EL (cell line): ENCODE data around the gene KISS1.

ENCODE experiments used
- DNase-seq: peaks from one replicate; pipeline ENCODE4 v3.0.0-alpha.2; 2016

KISS1 gene

DNA sequence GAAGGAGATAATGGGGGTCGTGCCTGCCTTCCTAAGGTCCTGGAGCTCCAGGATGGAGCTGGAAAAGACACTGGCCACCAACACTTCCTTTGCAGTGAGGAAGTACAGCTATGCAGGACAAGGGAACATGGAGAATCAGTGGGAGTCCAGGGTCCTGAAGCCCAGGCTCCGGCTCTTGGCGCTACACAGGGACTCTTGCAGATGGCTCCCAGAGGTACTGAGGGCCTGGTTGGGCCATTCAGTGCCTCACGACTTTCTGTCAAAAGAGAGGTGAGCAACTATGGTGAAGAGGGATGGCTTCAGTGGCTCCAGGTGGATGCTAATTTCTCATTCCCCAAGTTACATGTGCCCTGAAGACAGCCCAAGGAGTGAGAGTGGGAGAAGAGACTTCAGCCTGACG is 42.6 kb downstream of the KISS1 start:
- no peak for DNase-seq

DNA sequence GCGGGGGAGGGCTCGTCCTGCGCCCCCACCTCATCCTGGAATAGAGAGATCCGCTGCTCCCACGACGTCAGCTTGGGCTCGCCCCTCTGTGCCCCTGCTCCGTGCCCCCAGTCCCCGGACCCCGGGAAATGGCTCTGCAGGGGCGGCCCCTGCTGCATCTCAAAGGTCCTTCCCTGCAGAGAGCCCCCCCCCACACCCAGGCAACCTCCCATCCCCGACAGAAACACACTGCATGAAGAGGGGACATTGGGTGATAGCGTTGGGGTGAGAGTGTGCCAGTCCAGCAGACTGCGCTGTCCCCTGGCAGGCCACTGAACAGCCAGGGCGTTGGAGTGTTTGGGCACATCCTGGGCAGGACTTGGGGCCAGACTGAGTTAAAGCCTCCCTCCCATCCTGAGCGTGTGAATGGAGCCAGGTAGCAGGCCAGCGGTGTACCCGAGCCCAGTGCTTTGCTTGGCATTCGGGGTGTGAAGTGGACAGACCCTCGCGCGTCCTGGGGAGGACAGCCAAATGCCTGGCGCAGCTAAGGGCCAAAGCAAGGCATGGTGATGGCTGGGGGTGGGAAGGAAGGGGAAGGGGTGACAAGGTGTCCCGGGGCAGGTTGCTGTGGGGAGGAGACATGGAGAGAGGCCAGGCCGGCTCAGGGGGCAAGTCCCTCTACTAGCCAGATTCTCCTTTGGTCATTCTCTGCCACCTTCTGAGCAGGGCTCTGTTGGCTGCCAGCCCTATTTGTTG is 43.8 kb downstream of the KISS1 start:
- DNase-seq: no peak

DNA sequence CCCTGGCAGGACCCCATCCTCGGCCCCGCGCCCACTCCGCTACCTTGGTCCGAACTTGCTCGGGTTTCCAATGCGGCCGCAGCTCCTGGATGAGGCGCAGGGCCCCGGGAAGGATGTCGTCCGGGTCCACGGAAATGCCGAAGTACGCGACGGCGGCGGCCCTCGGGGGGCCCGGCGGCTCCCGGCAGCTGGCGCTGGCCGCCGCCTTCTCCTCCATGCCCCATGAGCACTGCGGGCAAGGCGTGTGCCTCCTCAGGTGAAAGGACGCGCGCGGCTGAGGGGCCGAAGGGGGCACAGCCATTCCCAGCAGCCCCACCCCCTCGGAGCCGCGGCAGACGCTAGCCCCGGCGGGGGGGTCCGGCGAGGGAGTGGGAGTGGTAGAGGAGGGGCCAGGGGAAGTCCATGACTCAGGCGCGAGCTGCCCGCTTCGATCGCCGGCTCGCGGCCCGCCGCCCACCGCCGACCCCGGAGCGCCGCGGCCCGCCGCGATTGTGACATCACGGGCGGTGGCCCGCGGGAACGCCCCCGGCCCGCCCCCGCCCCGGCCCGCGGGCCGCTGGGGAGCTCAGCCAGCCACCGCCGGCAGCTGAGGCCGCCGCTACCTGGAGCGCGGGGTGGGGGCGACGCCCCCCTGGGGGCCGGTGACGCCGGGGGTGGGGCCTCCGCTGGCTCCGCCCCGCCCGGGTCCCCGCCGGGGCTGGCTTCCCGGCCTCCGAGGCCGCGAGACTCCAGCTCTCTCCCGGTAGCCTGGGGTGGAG is 44.6 kb downstream of the KISS1 start, which contains the start of gene ETNK2:
Gene ETNK2, minus strand, starts transcription at position 493 of the 758 bp plus-strand sequence. Its CDS starts 192 bp downstream, at position 301.
- peak; percentile 59 for DNase-seq

DNA sequence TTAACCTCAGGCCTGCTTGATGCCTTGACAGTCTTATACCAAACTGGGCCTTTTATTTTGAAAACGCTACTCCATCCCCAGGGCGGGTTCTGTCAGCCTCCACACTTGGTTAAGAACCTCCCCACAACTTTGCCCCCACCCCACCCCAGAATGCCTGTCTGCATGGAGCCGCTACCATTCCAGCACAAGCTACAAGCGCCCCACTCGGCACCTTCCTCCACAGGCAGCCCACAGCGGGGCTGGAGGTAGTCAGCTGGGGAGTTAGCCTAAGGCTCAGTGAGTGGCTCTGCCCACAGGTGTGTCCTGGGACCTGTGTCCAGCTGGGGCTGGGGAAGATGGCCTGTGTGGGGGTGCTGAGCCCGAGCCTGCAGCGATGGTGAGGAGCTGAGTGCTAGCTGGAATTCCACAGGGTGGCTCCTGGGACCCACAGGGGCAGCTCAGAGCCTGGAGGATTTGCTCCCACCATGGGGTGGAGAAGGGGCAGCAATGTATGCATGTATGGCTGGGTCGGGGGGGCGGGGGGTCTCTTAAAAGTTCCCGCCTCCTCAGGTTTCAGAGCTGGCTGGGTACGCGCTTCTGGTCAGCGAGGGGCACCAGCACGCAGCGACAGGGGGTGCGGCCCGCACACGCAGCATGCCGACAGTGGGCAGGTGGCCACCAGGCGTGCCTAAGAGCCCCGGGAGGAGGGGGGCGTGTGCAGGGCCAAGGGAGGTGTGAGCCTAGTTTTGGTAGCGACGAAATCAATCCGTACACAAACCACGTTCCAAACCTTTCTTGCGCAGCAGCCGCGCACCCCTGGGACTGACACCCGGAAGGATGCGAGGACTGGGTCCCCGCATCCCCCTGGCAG is 45.4 kb downstream of the KISS1 start:
- no peak for DNase-seq

DNA sequence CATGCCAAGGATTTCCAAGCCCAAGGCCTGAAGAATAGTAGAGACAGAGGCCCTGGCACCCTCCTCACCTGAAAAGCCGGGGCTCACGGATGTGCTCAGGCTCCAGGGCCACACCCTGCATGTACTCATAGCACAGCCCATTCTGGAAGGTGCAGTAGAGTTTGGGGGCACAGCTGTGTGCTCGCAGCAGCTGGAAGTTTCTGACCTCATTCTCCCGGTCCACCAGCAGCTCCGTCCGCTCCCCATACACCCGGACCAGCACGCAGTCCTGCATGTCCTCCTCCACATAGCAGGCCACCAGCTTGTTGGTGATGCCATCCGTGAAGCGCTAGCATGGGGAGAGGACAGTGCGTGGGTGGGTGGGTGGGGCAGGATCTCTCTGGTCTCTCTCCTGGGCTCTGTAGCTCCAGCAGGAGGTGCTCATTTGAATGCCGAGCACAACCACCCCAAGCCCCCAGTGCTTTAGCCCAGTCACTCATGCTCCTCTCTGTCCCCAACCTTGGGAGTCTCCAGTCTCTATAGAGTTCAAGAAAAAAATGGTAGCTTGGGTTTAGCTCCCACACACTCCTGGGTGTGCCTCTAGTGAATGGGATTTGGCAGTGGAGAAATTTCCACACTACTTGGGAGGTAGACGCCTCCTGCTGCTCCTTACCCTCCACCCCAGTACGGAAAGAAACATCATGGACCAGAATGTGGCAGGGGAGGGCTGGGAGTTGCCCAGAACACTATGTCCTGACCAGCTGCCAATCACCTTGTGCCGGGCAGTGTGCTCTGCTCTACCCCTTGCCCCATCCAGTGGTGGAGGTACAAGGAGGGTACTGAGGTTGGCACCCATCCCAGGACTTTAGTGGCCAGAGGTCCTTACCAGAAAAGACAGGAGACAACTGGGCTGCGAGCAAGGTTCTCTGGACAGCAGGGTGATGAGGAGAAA is 46.4 kb downstream of the KISS1 start:
- no peak for DNase-seq

DNA sequence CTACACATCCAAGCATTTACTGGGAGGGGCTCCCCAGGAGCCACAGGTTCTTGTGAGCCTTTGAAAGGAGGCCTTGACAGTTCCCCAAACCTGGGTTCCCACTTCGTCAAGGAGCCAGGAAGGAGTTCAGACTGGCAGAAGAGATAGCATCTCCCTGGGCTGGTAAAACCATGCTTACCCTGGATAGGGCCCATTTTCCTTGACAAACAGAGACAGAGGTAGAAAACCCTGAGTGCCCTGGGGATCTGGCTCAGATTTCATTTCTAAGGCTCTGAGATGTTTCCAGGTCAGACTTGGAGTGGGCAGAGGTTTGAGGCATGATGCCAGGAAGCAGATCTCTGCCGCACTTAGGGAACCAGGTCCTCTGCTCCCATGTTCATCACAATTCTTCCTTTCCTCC is 47.2 kb downstream of the KISS1 start:
- no peak for DNase-seq

DNA sequence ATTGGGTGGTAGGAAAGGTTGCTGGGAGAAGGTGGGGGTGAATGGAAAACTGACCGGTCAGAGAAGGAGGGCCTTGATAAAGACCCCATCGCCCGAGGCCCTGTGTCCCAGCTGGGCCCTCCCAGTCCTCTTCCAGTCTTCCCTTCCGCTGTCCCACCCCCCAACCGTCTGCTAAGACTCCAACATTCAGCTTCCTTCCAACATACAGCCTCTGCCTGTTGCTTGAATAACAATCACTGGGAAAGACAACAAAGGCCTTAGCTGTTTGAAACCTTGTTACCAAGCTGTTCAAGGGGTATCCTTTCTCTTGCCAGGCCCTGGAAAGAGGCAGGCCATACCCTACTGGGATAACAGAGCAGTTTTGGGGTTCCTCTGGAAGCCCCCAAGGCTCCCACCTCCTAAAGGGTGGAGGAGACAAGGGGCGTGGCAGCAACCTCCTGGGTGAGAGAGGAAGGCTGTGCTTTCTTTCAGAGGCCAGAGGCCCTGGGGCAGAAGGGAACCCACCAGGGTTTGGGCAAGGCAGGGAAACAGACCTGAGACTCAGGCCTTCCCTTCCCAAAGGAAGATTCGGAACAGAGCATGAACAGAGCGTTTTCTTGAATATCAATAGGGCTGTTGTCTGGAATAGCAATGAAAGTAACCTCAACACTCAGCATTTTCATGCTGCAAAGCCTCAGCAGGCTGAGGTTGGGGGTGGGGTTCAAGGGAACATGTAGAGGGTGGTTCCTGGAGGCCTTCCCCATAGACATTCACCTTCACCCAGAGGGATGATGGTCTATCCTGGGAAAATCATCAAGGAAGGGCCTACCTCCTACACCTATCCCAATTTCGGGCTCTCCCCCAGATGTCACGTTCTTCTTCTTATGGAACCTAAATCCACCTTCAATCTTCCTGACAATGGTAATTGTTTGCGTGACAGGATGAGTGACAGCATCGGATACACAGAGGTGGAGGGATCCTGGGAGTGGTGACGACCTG is 48.6 kb downstream of the KISS1 start:
- DNase-seq: no peak

DNA sequence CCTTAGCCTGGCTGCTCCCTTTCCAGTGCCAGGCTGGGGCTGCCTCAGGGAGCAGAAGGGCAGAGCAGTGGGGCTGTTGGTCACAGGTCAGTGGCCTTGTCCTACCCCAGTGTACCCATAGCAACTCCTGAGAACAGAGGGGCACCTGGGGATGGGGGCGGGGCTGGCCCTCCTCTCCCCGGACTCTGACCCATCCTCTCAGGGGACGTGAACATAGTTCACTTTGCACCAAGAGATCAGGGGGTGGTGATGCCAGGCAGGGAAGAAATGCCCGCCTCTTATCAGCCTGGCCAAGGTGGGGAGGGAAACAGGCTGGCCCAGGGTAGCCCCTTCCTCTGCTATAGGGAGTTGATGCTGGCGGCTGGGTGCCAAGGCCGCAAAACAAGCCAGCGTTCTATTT is 49.3 kb downstream of the KISS1 start:
- no peak for DNase-seq

DNA sequence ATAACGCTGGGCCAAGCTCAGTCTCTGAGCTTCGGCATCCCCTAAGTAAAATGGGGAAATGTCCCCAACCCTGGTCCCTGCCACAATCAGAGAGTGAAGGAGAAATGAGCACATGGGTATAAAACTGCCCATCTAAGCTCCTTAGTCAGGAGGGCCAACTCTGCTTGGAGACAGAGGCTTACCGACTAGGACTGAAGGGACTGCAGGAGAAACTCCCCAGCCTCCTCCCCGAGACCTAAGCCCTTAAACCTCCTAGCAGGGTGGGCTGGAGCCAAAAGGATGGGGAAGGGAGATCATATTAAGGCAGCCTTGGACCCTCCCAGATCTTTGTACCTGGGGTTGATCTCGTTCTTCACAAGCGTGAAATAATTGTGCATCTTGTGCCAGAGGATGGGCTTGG is 50.0 kb downstream of the KISS1 start:
- DNase-seq: no peak

DNA sequence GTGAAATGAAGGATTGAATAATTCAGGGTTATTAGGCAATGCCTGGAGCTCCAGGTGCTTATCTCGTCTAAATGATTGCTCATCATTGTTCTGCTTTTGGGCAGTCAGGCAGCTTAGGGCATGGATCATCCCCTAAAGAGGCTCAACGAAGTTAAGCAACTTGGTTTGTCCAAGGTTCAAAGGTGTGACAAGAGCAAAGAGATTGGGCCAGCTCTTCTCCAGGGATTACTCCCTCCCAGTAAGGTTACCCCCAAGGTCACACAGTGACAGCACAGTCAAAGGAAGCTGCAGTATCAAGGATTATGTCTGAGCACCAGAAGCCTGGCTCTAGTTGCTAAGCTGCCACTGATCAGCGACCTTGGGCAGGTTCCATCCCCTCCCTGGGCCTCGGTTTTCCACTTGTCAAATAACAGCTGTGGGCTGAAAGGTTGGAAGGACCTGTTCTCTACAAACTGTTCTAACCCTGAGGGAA is 51.2 kb downstream of the KISS1 start:
- DNase-seq: no peak

DNA sequence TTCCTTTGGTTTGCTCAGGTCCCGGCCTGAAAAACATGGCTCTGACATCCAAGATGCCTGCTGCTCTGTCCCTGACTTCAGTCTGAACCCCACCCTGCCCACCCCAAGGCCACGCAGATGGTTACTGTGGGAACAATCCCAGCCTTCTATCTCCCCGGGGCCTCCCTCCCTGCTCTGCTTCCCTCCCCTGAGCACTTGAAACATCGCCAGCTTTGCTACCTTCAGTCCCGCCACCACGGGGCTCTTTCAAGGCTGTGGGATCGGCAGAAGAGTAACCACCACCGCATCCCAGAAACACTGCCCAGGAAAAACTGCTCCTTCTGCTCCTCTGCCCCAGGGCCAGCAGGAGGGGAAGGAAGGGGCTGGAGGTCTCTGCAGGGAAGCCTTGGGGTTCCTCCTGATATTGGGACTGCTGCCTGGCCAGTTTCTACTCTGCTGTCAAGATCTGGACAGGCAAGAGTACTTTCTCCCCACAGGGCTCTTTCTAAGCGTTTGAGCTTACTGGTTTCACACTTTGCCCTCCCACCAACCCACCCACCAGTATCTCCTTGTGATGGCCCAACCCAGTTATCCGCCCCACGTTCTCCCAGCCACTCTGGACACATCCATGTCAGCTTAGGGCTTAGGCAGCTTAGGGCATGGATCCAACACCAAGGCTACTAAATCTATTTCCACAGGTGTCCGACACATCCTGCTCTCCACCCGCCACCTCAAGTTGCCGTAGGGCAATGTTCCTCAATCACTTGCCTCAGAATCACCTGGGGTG is 52.8 kb downstream of the KISS1 start:
- no peak for DNase-seq

DNA sequence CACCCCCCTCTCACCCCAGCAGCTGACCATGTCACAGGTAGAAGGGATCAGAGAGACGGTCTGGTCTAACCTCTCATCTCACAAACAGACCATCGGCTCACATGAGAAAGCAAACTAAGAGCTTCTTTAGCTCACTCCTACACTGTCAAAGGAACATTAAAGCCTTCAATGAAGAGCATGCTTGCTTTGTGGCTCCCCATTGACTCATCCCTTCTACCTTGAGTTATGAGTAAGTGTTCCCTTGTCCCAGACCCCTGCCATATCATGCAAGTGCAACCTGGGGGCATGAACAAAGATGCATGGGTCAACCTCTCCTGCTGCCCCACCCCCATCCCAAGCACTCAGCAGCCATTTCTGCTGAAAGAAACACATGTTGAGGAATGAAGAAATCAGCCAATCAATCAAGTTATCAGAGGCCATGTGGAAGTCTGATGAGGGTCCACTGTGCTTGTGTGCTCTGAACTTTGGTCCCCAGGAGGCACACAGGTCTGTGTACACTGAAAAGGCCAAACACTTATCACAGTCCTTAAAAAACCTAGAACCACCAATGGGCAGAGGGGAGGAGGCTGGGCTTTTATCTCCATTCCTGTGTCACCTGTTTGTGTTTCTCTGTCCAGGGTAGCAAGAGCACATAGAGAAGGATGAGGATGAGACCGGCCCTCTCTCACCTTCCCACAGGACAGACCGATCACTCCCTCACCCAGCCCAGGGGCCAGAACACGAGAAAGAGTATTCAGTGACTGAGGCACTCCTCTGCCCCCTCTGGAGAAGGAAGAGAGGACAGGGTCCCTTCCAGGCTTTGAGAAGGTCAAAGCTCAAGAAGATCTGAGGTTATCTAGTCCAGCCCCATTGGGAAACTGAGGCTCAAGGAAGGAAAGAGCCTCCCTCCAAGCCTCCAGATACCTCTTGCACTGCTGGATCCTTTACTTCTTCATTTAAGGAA is 54.0 kb downstream of the KISS1 start:
- DNase-seq: no peak

DNA sequence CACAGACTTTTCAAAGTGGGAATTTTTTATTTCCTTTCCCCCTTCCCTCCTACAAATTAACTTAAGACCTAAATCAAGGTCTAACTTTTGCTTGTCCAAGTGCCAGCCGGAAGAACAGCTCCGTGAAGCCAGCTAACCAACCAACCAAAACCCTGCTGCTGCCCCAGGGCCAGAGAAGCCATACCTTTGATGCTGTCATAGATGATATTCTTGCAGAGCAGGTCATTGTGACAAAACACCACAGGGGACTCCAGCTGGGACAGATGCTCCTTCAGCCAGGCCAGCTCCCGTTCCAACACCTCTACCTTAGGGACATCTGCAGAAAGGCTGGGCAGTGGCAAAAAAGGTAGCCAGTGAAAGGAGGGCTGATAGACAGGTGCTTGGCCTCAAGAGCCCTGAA is 55.2 kb downstream of the KISS1 start:
- no peak for DNase-seq
